Activated T-cell treated with anti-CD3 and anti-CD28 coated beads, Interleukin-2, amount 50 U/mL, for 24 hours (primary cell): ENCODE data around the gene ZCWPW1.
A peak's percentile ranks its signal among the peaks of the same experiment; 100 is the strongest.

Experiments
- DNase-seq: peaks from one replicate; pipeline ENCODE4 v3.0.0-alpha.2; 2020
- H3K27ac Mint-ChIP-seq: 2 replicates; pipeline ENCODE4 v1.8.0; 2020; ENCODE audit warnings: mild to moderate bottlenecking, mixed read lengths
- H3K27me3 Mint-ChIP-seq: 2 replicates; pipeline ENCODE4 v1.8.0; 2020; ENCODE audit warnings: mixed read lengths
- H3K36me3 Mint-ChIP-seq: 2 replicates; pipeline ENCODE4 v1.8.0; 2020; ENCODE audit warnings: low read depth, mixed read lengths
- H3K4me1 Mint-ChIP-seq: 2 replicates; pipeline ENCODE4 v1.8.0; 2020; ENCODE audit warnings: low read depth, mixed read lengths
- H3K4me3 Mint-ChIP-seq: 2 replicates; pipeline ENCODE4 v1.8.0; 2020; ENCODE audit warnings: mild to moderate bottlenecking, moderate library complexity, mixed read lengths
- H3K9me3 Mint-ChIP-seq: 2 replicates; pipeline ENCODE4 v1.8.0; 2020; ENCODE audit warnings: mixed read lengths

ZCWPW1 gene

DNA sequence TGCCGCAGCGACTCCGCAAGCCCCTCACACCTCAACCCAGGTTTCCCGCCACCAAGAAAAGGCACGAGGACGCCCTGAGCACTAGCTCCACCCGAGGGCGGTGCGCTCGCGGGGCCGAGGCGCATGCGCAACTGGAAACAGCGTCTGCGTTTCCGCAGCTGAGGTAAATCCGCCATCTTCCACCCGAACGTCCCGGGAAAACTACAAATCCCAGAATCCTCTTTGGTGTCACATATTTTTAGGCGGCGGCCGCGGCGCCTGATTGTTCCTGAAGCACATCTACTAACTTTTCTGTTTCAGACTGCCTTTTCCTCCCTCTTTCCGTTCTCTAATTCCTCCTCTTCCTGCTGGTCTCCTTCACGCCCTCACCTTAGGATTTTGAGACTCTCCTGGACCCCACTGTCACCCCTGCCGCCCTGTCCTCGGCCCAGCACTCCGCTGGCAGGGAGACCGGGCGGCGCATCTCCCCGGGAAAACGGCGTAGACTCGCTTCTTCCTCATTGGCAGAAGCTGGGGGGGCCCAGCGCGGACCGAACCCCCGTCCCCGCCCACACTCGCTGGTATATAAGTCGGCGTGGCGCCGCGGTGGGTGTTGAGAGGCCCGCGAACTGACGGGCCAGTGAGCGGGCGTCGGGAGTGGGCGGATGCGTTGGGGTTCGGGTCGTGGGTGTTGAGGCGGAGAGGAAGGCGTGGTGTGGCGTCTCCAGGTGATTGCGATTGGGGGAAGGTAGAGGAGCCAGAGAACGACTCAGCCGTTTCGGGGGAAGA, at the start of gene ZCWPW1:
ZCWPW1 (minus strand) TSS at position 505 of the 768 bp plus-strand sequence. CDS start 8,054 bp downstream, outside the sequence.
- peak; percentile 98 for DNase-seq
- Mint-ChIP-seq H3K4me1 (peaks cover 39% of the 10 kb centered on the region), H3K4me3 (peak within 1 kb of the TSS; percentile 97), H3K27ac (peak within 1 kb of the TSS; percentile 100), H3K36me3 (peaks cover 50% of the 10 kb centered on the region), H3K9me3 (no peaks in the 10 kb centered on the region), H3K27me3 (peaks cover 4% of the 10 kb centered on the region)

DNA sequence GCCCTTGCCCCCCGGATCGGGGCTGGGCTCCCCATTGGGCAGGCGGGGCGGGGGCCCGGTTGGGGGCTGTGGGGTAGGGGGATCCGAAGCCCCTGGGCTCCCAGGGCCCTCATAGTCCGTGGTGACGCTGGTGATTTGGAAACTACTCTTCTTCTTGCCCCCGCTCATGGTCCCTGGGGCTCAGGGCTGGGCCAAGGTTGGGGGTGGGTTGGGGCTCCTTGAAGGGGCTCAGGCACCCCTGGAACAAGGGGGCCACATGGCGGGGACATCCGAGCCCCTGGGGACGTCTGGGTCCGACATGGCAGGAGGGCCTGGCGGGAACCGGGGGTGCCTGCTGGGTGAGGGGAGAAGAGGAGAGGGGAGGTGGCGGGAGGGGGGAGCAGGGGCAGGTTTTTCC, 49.4 kb upstream of the ZCWPW1 start:
- Mint-ChIP-seq H3K27ac (peak overlapping the region; percentile 96), H3K9me3 (no peaks in the 10 kb centered on the region), H3K27me3 (no peaks in the 10 kb centered on the region), H3K4me1 (peaks cover 48% of the 10 kb centered on the region), H3K4me3 (peak overlapping the region; percentile 93), H3K36me3 (peaks cover 55% of the 10 kb centered on the region)
- peak; percentile 56 for DNase-seq

DNA sequence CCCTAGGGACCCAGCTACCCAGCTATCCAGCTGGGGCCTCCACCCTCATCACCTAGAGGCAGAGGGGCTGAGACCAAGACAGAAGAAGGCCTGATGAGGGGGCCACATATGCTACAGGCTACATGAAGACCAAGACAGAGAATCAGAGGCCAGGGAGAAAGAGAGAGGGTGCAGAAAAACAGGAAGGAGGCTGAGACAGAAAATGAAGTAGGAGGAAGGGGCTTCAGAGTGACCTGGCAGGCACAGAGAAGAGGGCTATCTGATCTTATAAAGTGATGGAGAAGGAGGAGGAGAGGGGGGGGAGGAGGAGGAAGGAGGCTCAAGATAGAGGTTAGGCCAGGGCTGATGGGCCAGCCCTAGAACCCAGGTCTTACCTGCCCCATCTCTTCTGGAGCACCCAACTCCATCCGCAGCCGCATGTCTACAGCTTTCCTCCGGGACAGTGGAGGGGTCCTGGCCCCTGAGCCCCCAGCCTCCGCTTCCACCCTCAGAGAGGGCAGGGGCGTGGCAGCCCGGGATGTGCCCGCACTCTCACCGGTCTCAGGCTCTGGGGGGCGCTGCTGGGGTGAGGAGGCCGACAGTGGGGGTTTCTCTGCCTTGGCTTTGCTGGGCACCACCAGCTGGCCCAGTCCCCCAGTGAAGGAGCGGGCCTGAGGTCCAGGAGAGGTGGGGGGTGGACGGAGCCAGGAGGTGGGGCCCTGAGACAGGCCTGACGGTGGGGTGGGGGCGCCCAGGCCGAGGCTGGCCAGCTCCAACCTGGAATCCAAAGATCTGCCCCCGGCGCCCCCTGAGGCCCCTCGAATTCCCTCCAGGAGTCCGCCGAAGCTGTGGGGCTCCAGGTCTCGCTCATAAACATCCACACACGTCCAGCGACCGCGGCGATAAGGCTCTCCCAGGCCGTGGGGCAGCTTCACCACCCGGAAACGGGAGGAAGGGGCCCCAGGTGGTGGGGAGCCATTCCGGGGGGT, 48.7 kb upstream of the ZCWPW1 start:
- Mint-ChIP-seq H3K27ac (peak overlapping the region; percentile 96), H3K27me3 (no peaks in the 10 kb centered on the region), H3K36me3 (peaks cover 58% of the 10 kb centered on the region), H3K9me3 (no peaks in the 10 kb centered on the region), H3K4me3 (peak overlapping the region; percentile 93), H3K4me1 (peaks cover 46% of the 10 kb centered on the region)
- peak; percentile 66 for DNase-seq

- peak overlapping the region; percentile 96 for H3K27ac Mint-ChIP-seq
- no peak for DNase-seq
- peak overlapping the region; percentile 93 for H3K4me3 Mint-ChIP-seq
- H3K36me3 Mint-ChIP-seq, result peaks cover 63% of the 10 kb centered on the region
- H3K27me3 Mint-ChIP-seq, result no peaks in the 10 kb centered on the region
- no peaks in the 10 kb centered on the region for H3K9me3 Mint-ChIP-seq
- H3K4me1 Mint-ChIP-seq, result peaks cover 44% of the 10 kb centered on the region
Measured at GRCh38 chr7:100476101-100476780, 47.7 kb upstream of the ZCWPW1 start.

- H3K4me3 Mint-ChIP-seq, result peak overlapping the region; percentile 93
- peak overlapping the region; percentile 96 for H3K27ac Mint-ChIP-seq
- no peaks in the 10 kb centered on the region for H3K27me3 Mint-ChIP-seq
- no peak for DNase-seq
- no peaks in the 10 kb centered on the region for H3K9me3 Mint-ChIP-seq
- peaks cover 67% of the 10 kb centered on the region for H3K36me3 Mint-ChIP-seq
- H3K4me1 Mint-ChIP-seq, result peaks cover 47% of the 10 kb centered on the region
Measured at GRCh38 chr7:100475549-100475948, 47.0 kb upstream of the ZCWPW1 start.

DNA sequence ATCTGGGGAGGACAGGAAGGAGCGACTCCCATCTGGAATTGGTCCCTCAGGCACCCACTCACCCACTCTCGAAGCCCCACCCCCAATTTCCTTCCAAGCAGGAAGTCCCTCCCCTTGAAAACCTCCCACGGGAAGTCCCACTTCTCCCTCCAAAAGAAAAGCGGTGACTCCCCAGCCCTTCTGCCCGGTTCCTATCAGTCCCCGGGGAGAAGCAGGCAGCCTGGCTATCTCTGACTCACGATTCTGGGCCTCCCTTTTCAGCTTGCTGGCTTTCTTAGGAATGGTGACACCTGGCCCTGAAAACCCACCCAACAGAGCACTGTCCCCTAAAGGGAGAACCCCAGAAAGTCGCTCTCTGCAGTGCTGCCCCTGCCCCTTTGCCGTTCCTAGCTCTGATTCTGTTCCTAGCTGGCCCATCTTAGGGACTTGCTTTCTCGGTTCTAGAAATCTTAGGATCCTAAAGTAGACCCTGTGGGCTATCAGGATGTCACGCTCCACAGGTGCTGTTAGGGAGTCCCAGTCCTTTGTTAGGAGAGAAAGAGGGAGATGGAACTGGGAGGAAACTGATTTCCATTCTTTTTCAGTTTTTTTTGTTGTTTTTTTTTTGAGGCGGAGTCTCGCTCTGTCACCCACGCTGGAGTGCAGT, 44.5 kb upstream of the ZCWPW1 start:
- H3K36me3 Mint-ChIP-seq, result peaks cover 75% of the 10 kb centered on the region
- peaks cover 55% of the 10 kb centered on the region for H3K4me1 Mint-ChIP-seq
- no peaks in the 10 kb centered on the region for H3K9me3 Mint-ChIP-seq
- H3K27ac Mint-ChIP-seq, result peak overlapping the region; percentile 87
- DNase-seq, result no peak
- no peak overlapping the region for H3K4me3 Mint-ChIP-seq
- no peaks in the 10 kb centered on the region for H3K27me3 Mint-ChIP-seq

- no peak overlapping the region for H3K4me3 Mint-ChIP-seq
- no peak for DNase-seq
- peak overlapping the region; percentile 87 for H3K27ac Mint-ChIP-seq
- peaks cover 76% of the 10 kb centered on the region for H3K36me3 Mint-ChIP-seq
- no peaks in the 10 kb centered on the region for H3K27me3 Mint-ChIP-seq
- H3K4me1 Mint-ChIP-seq, result peaks cover 55% of the 10 kb centered on the region
- no peaks in the 10 kb centered on the region for H3K9me3 Mint-ChIP-seq
Measured at GRCh38 chr7:100472121-100472851, 43.8 kb upstream of the ZCWPW1 start.

DNA sequence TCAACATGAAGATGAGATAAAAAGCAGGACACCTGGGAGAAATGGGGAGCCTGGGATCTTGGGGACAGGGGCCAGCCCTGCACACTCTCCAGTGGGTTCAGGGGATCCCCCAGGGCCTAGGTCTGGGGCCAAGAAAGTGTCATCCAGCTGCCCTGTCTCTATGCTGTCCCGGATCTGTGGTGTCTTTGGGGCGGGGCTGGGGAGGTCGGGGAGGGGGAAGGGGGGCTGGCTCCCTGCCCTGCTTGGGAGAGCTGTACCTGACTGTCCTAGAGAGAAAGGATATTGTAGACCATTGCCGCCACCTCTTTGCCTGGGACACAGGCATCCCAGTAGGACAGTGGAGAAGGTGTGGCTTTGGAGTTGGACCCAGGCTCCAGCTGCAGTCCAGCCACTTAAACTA, 42.5 kb upstream of the ZCWPW1 start:
- no peaks in the 10 kb centered on the region for H3K27me3 Mint-ChIP-seq
- H3K4me1 Mint-ChIP-seq, result peaks cover 44% of the 10 kb centered on the region
- DNase-seq, result no peak
- peak overlapping the region; percentile 50 for H3K27ac Mint-ChIP-seq
- H3K9me3 Mint-ChIP-seq, result no peaks in the 10 kb centered on the region
- peaks cover 71% of the 10 kb centered on the region for H3K36me3 Mint-ChIP-seq
- H3K4me3 Mint-ChIP-seq, result no peak overlapping the region

- H3K27ac Mint-ChIP-seq, result peak overlapping the region; percentile 80
- peaks cover 64% of the 10 kb centered on the region for H3K36me3 Mint-ChIP-seq
Measured at GRCh38 chr7:100469227-100470044, 40.9 kb upstream of the ZCWPW1 start.

GRCh38 chr7:100467638-100468373, 39.3 kb upstream of the ZCWPW1 start:
- H3K4me1 Mint-ChIP-seq, result peaks cover 17% of the 10 kb centered on the region
- H3K27me3 Mint-ChIP-seq, result no peaks in the 10 kb centered on the region
- no peak overlapping the region for H3K27ac Mint-ChIP-seq
- H3K9me3 Mint-ChIP-seq, result no peaks in the 10 kb centered on the region
- no peak for DNase-seq
- no peak overlapping the region for H3K4me3 Mint-ChIP-seq
- peaks cover 57% of the 10 kb centered on the region for H3K36me3 Mint-ChIP-seq

More at GRCh38 chr7:100469227-100470044, 40.9 kb upstream of the ZCWPW1 start:
- H3K9me3 Mint-ChIP-seq, result no peaks in the 10 kb centered on the region
- no peak overlapping the region for H3K4me3 Mint-ChIP-seq
- peak; percentile 91 for DNase-seq
- no peaks in the 10 kb centered on the region for H3K27me3 Mint-ChIP-seq
- peaks cover 32% of the 10 kb centered on the region for H3K4me1 Mint-ChIP-seq

- Mint-ChIP-seq H3K4me3 (no peak overlapping the region), H3K27ac (peak overlapping the region; percentile 47), H3K27me3 (no peaks in the 10 kb centered on the region), H3K4me1 (peaks cover 15% of the 10 kb centered on the region), H3K9me3 (no peaks in the 10 kb centered on the region), H3K36me3 (peaks cover 54% of the 10 kb centered on the region)
- no peak for DNase-seq
Measured at GRCh38 chr7:100466653-100467605, 38.4 kb upstream of the ZCWPW1 start.
